H9 (cell line): ENCODE measurements around the gene SLC45A1. TPM values are rescaled to one million over a fixed set of nuclear protein-coding genes. Genes with fewer than 3 reads are reported as not detected.

Source experiments
- DNase-seq: peaks from one replicate; pipeline ENCODE4 v3.0.0-alpha.2; 2017
- H2AFZ ChIP-seq: one replicate; pipeline ENCODE4 v1.6.1; 2013; ENCODE audit warnings: mild to moderate bottlenecking, low read length, control low read depth, moderate library complexity
- H2AK5ac ChIP-seq: 2 replicates; pipeline ENCODE4 v1.6.1; 2013; ENCODE audit warnings: low read length, control low read depth, mixed read lengths; ENCODE audit not compliant: insufficient read length
- H2BK120ac ChIP-seq: one replicate; pipeline ENCODE4 v1.6.1; 2013; ENCODE audit warnings: low read depth, mild to moderate bottlenecking, low read length, control low read depth, inconsistent platforms; ENCODE audit not compliant: poor library complexity, severe bottlenecking
- H2BK12ac ChIP-seq: 2 replicates; pipeline ENCODE4 v1.6.1; 2013; ENCODE audit warnings: low read length, control low read depth, mixed read lengths, low read depth; ENCODE audit not compliant: insufficient read length
- H2BK15ac ChIP-seq: 2 replicates; pipeline ENCODE4 v1.6.1; 2013; ENCODE audit warnings: low read depth, low read length, control low read depth
- H2BK20ac ChIP-seq: one replicate; pipeline ENCODE4 v1.6.1; 2013; ENCODE audit warnings: low read depth, mild to moderate bottlenecking, low read length, control low read depth, inconsistent platforms; ENCODE audit not compliant: poor library complexity, severe bottlenecking
- H2BK5ac ChIP-seq: 2 replicates; pipeline ENCODE4 v1.6.1; 2013; ENCODE audit warnings: low read length, control low read depth, mixed read lengths; ENCODE audit not compliant: insufficient read length
- H3K14ac ChIP-seq: 2 replicates; pipeline ENCODE4 v1.6.1; 2013; ENCODE audit warnings: low read length, control low read depth; ENCODE audit not compliant: insufficient read depth
- H3K18ac ChIP-seq: 2 replicates; pipeline ENCODE4 v1.6.1; 2013; ENCODE audit warnings: low read depth, mild to moderate bottlenecking, mixed read lengths, low read length, control low read depth; ENCODE audit not compliant: insufficient read length
- H3K23ac ChIP-seq: 2 replicates; pipeline ENCODE4 v1.6.1; 2013; ENCODE audit warnings: low read length, control low read depth, mixed read lengths, low read depth; ENCODE audit not compliant: insufficient read length
- H3K23me2 ChIP-seq: 2 replicates; pipeline ENCODE4 v1.6.1; 2013; ENCODE audit warnings: low read depth, mild to moderate bottlenecking, mixed read lengths, low read length, control low read depth; ENCODE audit not compliant: insufficient read length, poor library complexity, severe bottlenecking
- H3K27ac ChIP-seq: 2 replicates; pipeline ENCODE4 v1.5.1; 2013; ENCODE audit warnings: low read length, control low read depth, mixed read lengths, low read depth; ENCODE audit not compliant: insufficient read length
- H3K27me3 ChIP-seq: 2 replicates; pipeline ENCODE4 v1.6.1; 2013; ENCODE audit warnings: low read length, control low read depth, inconsistent platforms; ENCODE audit not compliant: insufficient read depth
- H3K4ac ChIP-seq: 2 replicates; pipeline ENCODE4 v1.6.1; 2013; ENCODE audit warnings: low read depth, mild to moderate bottlenecking, control low read depth, inconsistent platforms, low read length, moderate library complexity
- H3K4me1 ChIP-seq: 2 replicates; pipeline ENCODE4 v1.6.1; 2013; ENCODE audit warnings: low read length, control low read depth, inconsistent platforms; ENCODE audit not compliant: insufficient read depth
- H3K4me2 ChIP-seq: 2 replicates; pipeline ENCODE4 v1.6.1; 2013; ENCODE audit warnings: low read length, control low read depth, mixed read lengths; ENCODE audit not compliant: insufficient read length, insufficient read depth
- H3K56ac ChIP-seq: 2 replicates; pipeline ENCODE4 v1.6.1; 2013; ENCODE audit warnings: low read depth, mild to moderate bottlenecking, mixed read lengths, low read length, control low read depth; ENCODE audit not compliant: insufficient read length
- H3K79me1 ChIP-seq: 2 replicates; pipeline ENCODE4 v1.6.1; 2013; ENCODE audit warnings: low read depth, mild to moderate bottlenecking, moderate library complexity, low read length, control low read depth, inconsistent platforms; ENCODE audit not compliant: insufficient read depth, poor library complexity, severe bottlenecking
- H3K79me2 ChIP-seq: 2 replicates; pipeline ENCODE4 v1.6.1; 2013; ENCODE audit warnings: low read length, control low read depth, inconsistent platforms; ENCODE audit not compliant: insufficient read depth
- H3K9ac ChIP-seq: 2 replicates; pipeline ENCODE4 v1.6.1; 2013; ENCODE audit warnings: low read length, control low read depth, mixed read lengths; ENCODE audit not compliant: insufficient read length; ENCODE audit errors: extremely low read depth
- H3K9me3 ChIP-seq: one replicate; pipeline ENCODE4 v1.6.1; 2013; ENCODE audit warnings: low read depth, low read length, inconsistent platforms; ENCODE audit not compliant: control insufficient read depth
- H3T11ph ChIP-seq: one replicate; pipeline ENCODE4 v1.6.1; 2013; ENCODE audit warnings: mild to moderate bottlenecking, low read length, control low read depth, inconsistent platforms
- H4K20me1 ChIP-seq: one replicate; pipeline ENCODE4 v1.6.1; 2013; ENCODE audit not compliant: control insufficient read depth, insufficient read length, insufficient read depth
- H4K5ac ChIP-seq: 2 replicates; pipeline ENCODE4 v1.6.1; 2013; ENCODE audit warnings: low read depth, mild to moderate bottlenecking, mixed read lengths, low read length, control low read depth; ENCODE audit not compliant: insufficient read length
- H4K8ac ChIP-seq: replicated peaks from 2 replicates; pipeline ENCODE4 v1.6.1; 2013; ENCODE audit warnings: low read length, control low read depth, mixed read lengths, low read depth; ENCODE audit not compliant: insufficient read length
- H4K91ac ChIP-seq: 2 replicates; pipeline ENCODE4 v1.6.1; 2013; ENCODE audit warnings: low read depth, mild to moderate bottlenecking, moderate library complexity, mixed read lengths, low read length, control low read depth; ENCODE audit not compliant: insufficient read length
- H3K27ac Mint-ChIP-seq, 3 experiments: 2 replicates in 2 of 3; 3 replicates in 1 of 3; pipeline ENCODE4 v1.8.0; 2020 to 2021; ENCODE audit warnings: mixed read lengths in 3 of 3, mild to moderate bottlenecking in 1 of 3, moderate library complexity in 1 of 3
- H3K27me3 Mint-ChIP-seq: 2 replicates; pipeline ENCODE4 v1.8.0; 2021; ENCODE audit warnings: low read depth, mild to moderate bottlenecking, moderate library complexity, mixed read lengths
- H3K36me3 Mint-ChIP-seq, 3 experiments: 2 replicates in 2 of 3; 3 replicates in 1 of 3; pipeline ENCODE4 v1.8.0; 2020 to 2021; ENCODE audit warnings: low read depth in 3 of 3, mixed read lengths in 3 of 3; ENCODE audit not compliant: insufficient read depth in 1 of 3
- H3K4me1 Mint-ChIP-seq, 2 experiments: 2 replicates each; pipeline ENCODE4 v1.8.0; 2020; ENCODE audit warnings: mixed read lengths in 2 of 2
- H3K4me3 Mint-ChIP-seq, 2 experiments: 2 replicates in 1 of 2; 3 replicates in 1 of 2; pipeline ENCODE4 v1.8.0; 2020 to 2021; ENCODE audit warnings: mild to moderate bottlenecking in 2 of 2, mixed read lengths in 2 of 2, moderate library complexity in 1 of 2
- H3K9me3 Mint-ChIP-seq, 2 experiments: 2 replicates in 1 of 2; 3 replicates in 1 of 2; pipeline ENCODE4 v1.8.0; 2020; ENCODE audit warnings: mild to moderate bottlenecking in 2 of 2, mixed read lengths in 2 of 2, moderate library complexity in 1 of 2
- CTCF ChIP-seq: fragments of 200-600 bp; sonication (generic); conservative IDR thresholded peaks from 3 replicates; pipeline ENCODE4 v1.8.0; 2021; ENCODE audit warnings: antibody characterized with exemption, mild to moderate bottlenecking
- WGBS: extraction: QIAGEN DNeasy Blood & Tissue Kit; methylation state at CpG from one replicate; pipeline ENCODE4 v1.1.7; 2013; ENCODE audit warnings: missing lambda C conversion rate, low lambda C conversion rate, mixed read lengths; ENCODE audit not compliant: insufficient read length; ENCODE audit errors: extremely low coverage; 5-methylcytosine and 5-hydroxymethylcytosine counted together
- total RNA-seq: library from RNA; stranded (reverse); gene quantifications from 2 replicates; pipeline ENCODE4 v1.2.1, GENCODE V29; 2021

Gene SLC45A1
- total RNA-seq, 1 experiment from 2014 or later: 0.63 TPM

- H3K9ac ChIP-seq: no peak overlapping the region
- no peak overlapping the region for H2BK15ac ChIP-seq
- no peak overlapping the region for H3K27ac ChIP-seq
- H3K4me3 Mint-ChIP-seq: no peak overlapping the region
- H3K9me3 ChIP-seq: no peaks in the 10 kb centered on the region
- no peak overlapping the region for H2AK5ac ChIP-seq
- no CpG with 5 or more reads among the region's 3 CpGs for WGBS
- no peak overlapping the region for H3K14ac ChIP-seq
- H2AFZ ChIP-seq: no peak overlapping the region
- no peak overlapping the region for H3K56ac ChIP-seq
- H3K4me1 ChIP-seq: peaks cover 18% of the 10 kb centered on the region; the same call in 1 of the 2 replicates
- H3K4ac ChIP-seq: no peak overlapping the region
- H3K27me3 ChIP-seq: no peaks in the 10 kb centered on the region
- H3T11ph ChIP-seq: no peak overlapping the region
- H4K20me1 ChIP-seq: no peaks in the 10 kb centered on the region
- no peak for DNase-seq
- no peak overlapping the region for H2BK12ac ChIP-seq
- peaks cover 2% of the 10 kb centered on the region; the same call in 1 of the 2 replicates for H3K79me2 ChIP-seq
- TF ChIP-seq CTCF: no peak
- no peak overlapping the region for H4K8ac ChIP-seq
- H4K91ac ChIP-seq: no peak overlapping the region
- no peaks in the 10 kb centered on the region for H3K79me1 ChIP-seq
- no peak overlapping the region for H4K5ac ChIP-seq
- no peaks in the 10 kb centered on the region for H3K27me3 Mint-ChIP-seq
- H2BK20ac ChIP-seq: no peak overlapping the region
- H3K23ac ChIP-seq: no peak overlapping the region
- peaks cover 62 to 65% of the 10 kb centered on the region in 2 experiments for H3K4me1 Mint-ChIP-seq
- no peaks in the 10 kb centered on the region for H3K23me2 ChIP-seq
- no peak overlapping the region for H3K4me2 ChIP-seq
- H2BK120ac ChIP-seq: no peak overlapping the region
- H3K18ac ChIP-seq: no peak overlapping the region
- no peaks in the 10 kb centered on the region for H3K36me3 Mint-ChIP-seq
- H2BK5ac ChIP-seq: no peak overlapping the region
- H3K27ac Mint-ChIP-seq: peak overlapping the region; percentile 91 to 94 (median 92); a peak in 5 of 7 replicates
- no peaks in the 10 kb centered on the region for H3K9me3 Mint-ChIP-seq
Measured at GRCh38 chr1:8373125-8373524, 55.2 kb downstream of the SLC45A1 start.
